A549 (cell line): Measurements from ENCODE around the gene FRRS1L. TPM values are rescaled to one million over a fixed set of nuclear protein-coding genes. Genes with fewer than 3 reads are reported as not detected.

Experiments used
- ATAC-seq, 2 experiments: fragments of 200-7000 bp in 1 of 2; fragments of >200 bp in 1 of 2; cut with Nextera tagmentation in 1 of 2; cut with Tn5 transposase in 1 of 2; 3 replicates each; pipeline versions ENCODE4 v1.8.0 to v1.9.1; 2018 to 2020; ENCODE audit warnings: mild to moderate bottlenecking in 1 of 2, moderate library complexity in 1 of 2
- CTCF ChIA-PET: fragments of 300-600 bp; sonication (Branson Sonifier 250); formaldehyde crosslinking; extraction: SDS; loops from one replicate; lab custom pipeline; 2021; ENCODE audit warnings: antibody characterized with exemption, inconsistent platforms; lab: Yijun Ruan, JAX
- POLR2A ChIA-PET: fragments of 350-600 bp; formaldehyde crosslinking; extraction: SDS; loops from one replicate; lab custom pipeline; 2021; ENCODE audit warnings: antibody characterized with exemption, inconsistent platforms; lab: Yijun Ruan, JAX
- DNase-seq, 2 experiments: peaks; one replicate each; pipeline versions ENCODE4 v3.0.0 to v3.0.0-alpha.2; 2011 to 2016; ENCODE audit warnings: low read depth in 1 of 2, low spot score in 1 of 2
- FAIRE-seq: peaks from 2 replicates; lab custom pipeline; 2011; peaks lifted over from hg19 to GRCh38; lab: Jason Lieb, UNC
- H3K27ac ChIP-seq, 2 experiments: fragments of >200 bp; sonication (Bioruptor Twin); formaldehyde crosslinking; 3 replicates each; pipeline ENCODE4 v1.5.1; 2016 to 2017
- H3K4me1 ChIP-seq: fragments of >200 bp; sonication (Bioruptor Twin); formaldehyde crosslinking; 3 replicates; pipeline ENCODE4 v1.6.1; 2016
- H3K4me2 ChIP-seq: fragments of >200 bp; sonication (Bioruptor Twin); formaldehyde crosslinking; 3 replicates; pipeline ENCODE4 v1.6.1; 2016
- H3K4me3 ChIP-seq: fragments of >200 bp; sonication (Bioruptor Twin); formaldehyde crosslinking; 3 replicates; pipeline ENCODE4 v1.5.1; 2016
- H3K9me3 ChIP-seq: fragments of >200 bp; sonication (Bioruptor Twin); formaldehyde crosslinking; 3 replicates; pipeline ENCODE4 v1.6.1; 2016
- BCL3 ChIP-seq: fragments of >200 bp; sonication (Bioruptor Twin); formaldehyde crosslinking; IDR thresholded peaks from 3 replicates; pipeline ENCODE4 v1.6.1; 2016
- CHD2 ChIP-seq: fragments of 150-350 bp; IDR thresholded peaks from 2 replicates; pipeline ENCODE4 v1.6.1; 2014; ENCODE audit warnings: low read length; ENCODE audit not compliant: partially characterized antibody
- CHD4 ChIP-seq: fragments of 200-600 bp; sonication (generic); IDR thresholded peaks from 2 replicates; pipeline ENCODE4 v1.6.1; 2016; ENCODE audit warnings: antibody characterized with exemption, mild to moderate bottlenecking, borderline replicate concordance
- E2F6 ChIP-seq: IDR thresholded peaks from 2 replicates; pipeline ENCODE4 v1.6.1; 2012; ENCODE audit warnings: low read depth, borderline replicate concordance
- EHF ChIP-seq: fragments of 250-450 bp; sonication (Bioruptor Pico); IDR thresholded peaks from 2 replicates; pipeline ENCODE4 v1.5.0; 2020; ENCODE audit warnings: mild to moderate bottlenecking
- EHMT2 ChIP-seq: fragments of 200-600 bp; sonication (generic); IDR thresholded peaks from 2 replicates; pipeline ENCODE4 v1.6.1; 2016; ENCODE audit warnings: antibody characterized with exemption, low read depth, mild to moderate bottlenecking, moderate library complexity
- ELK1 ChIP-seq: fragments of 150-350 bp; IDR thresholded peaks from 2 replicates; pipeline ENCODE4 v1.6.1; 2014; ENCODE audit warnings: low read depth, mild to moderate bottlenecking, low read length
- ESRRA ChIP-seq: fragments of 150-350 bp; IDR thresholded peaks from 2 replicates; pipeline ENCODE4 v1.6.1; 2014; ENCODE audit warnings: mild to moderate bottlenecking, low read length, borderline replicate concordance
- FOSB ChIP-seq: fragments of 250-450 bp; sonication (Bioruptor Pico); IDR thresholded peaks from 2 replicates; pipeline ENCODE4 v1.5.0; 2020; ENCODE audit warnings: mild to moderate bottlenecking, moderate library complexity
- FOXS1 ChIP-seq: fragments of 250-450 bp; sonication (Bioruptor Pico); IDR thresholded peaks from 2 replicates; pipeline ENCODE4 v1.5.0; 2020; ENCODE audit warnings: mild to moderate bottlenecking, moderate library complexity
- GATA3 ChIP-seq: IDR thresholded peaks from 2 replicates; pipeline ENCODE4 v1.6.1; 2012; ENCODE audit warnings: borderline replicate concordance
- HEYL ChIP-seq: fragments of 250-450 bp; sonication (Bioruptor Pico); IDR thresholded peaks from 2 replicates; pipeline ENCODE4 v1.8.0; 2021; ENCODE audit warnings: mild to moderate bottlenecking, moderate library complexity
- HMGXB4 ChIP-seq: fragments of 250-450 bp; sonication (Bioruptor Pico); IDR thresholded peaks from 2 replicates; pipeline ENCODE4 v1.5.0; 2021; ENCODE audit warnings: mild to moderate bottlenecking, moderate library complexity, borderline replicate concordance
- HOXA7 ChIP-seq: fragments of 250-450 bp; sonication (Bioruptor Pico); IDR thresholded peaks from 2 replicates; pipeline ENCODE4 v1.5.0; 2020; ENCODE audit warnings: mild to moderate bottlenecking, moderate library complexity
- HOXB13 ChIP-seq: fragments of 250-450 bp; sonication (Bioruptor Pico); IDR thresholded peaks from 2 replicates; pipeline ENCODE4 v1.5.0; 2020; ENCODE audit warnings: low read depth, mild to moderate bottlenecking, moderate library complexity
- HOXB5 ChIP-seq: fragments of 250-450 bp; sonication (Bioruptor Pico); IDR thresholded peaks from 2 replicates; pipeline ENCODE4 v1.5.0; 2020; ENCODE audit warnings: mild to moderate bottlenecking, moderate library complexity
- JUNB ChIP-seq: fragments of >200 bp; sonication (Bioruptor Twin); formaldehyde crosslinking; IDR thresholded peaks from 2 replicates; pipeline ENCODE4 v1.6.1; 2016
- KDM1A ChIP-seq: fragments of 200-600 bp; sonication (generic); IDR thresholded peaks from 2 replicates; pipeline ENCODE4 v1.6.1; 2016; ENCODE audit warnings: low read depth, mild to moderate bottlenecking
- KDM5A ChIP-seq: fragments of 200-600 bp; sonication (generic); IDR thresholded peaks from 2 replicates; pipeline ENCODE4 v1.6.1; 2016; ENCODE audit warnings: antibody characterized with exemption, mild to moderate bottlenecking
- MAFK ChIP-seq: fragments of 450-650 bp; IDR thresholded peaks from 2 replicates; pipeline ENCODE4 v1.6.1; 2014; ENCODE audit not compliant: partially characterized antibody
- NFE2L2 ChIP-seq: fragments of 150-350 bp; conservative IDR thresholded peaks from 2 replicates; pipeline ENCODE4 v1.6.1; 2014; ENCODE audit warnings: low read length
- NPAS2 ChIP-seq: fragments of 250-450 bp; sonication (Bioruptor Pico); IDR thresholded peaks from 2 replicates; pipeline ENCODE4 v1.8.0; 2022; ENCODE audit warnings: mild to moderate bottlenecking, moderate library complexity, borderline replicate concordance
- PHF8 ChIP-seq: fragments of 200-600 bp; sonication (generic); IDR thresholded peaks from 2 replicates; pipeline ENCODE4 v1.6.1; 2016; ENCODE audit warnings: low read depth, mild to moderate bottlenecking, antibody characterized with exemption, moderate library complexity, borderline replicate concordance
- POLR2A ChIP-seq: IDR thresholded peaks from 2 replicates; pipeline ENCODE4 v1.6.1; 2012; ENCODE audit warnings: mild to moderate bottlenecking, low read length
- RARB ChIP-seq: fragments of 250-450 bp; sonication (Bioruptor Pico); IDR thresholded peaks from 2 replicates; pipeline ENCODE4 v1.8.0; 2021; ENCODE audit warnings: mild to moderate bottlenecking, moderate library complexity
- RFX5 ChIP-seq: fragments of 450-650 bp; IDR thresholded peaks from 2 replicates; pipeline ENCODE4 v1.7.1; 2014; ENCODE audit warnings: antibody characterized with exemption, mild to moderate bottlenecking, moderate library complexity
- SREBF2 ChIP-seq: fragments of 450-650 bp; IDR thresholded peaks from 2 replicates; pipeline ENCODE4 v1.6.1; 2014; ENCODE audit warnings: mild to moderate bottlenecking, moderate library complexity
- TP53 ChIP-seq: fragments of 250-450 bp; sonication (Bioruptor Pico); IDR thresholded peaks from 2 replicates; pipeline ENCODE4 v1.5.0; 2021; ENCODE audit warnings: mild to moderate bottlenecking, moderate library complexity
- ZFP36 ChIP-seq: fragments of 450-650 bp; IDR thresholded peaks from 2 replicates; pipeline ENCODE4 v1.6.1; 2014; ENCODE audit warnings: borderline replicate concordance; ENCODE audit not compliant: partially characterized antibody
- WGBS: methylation state at CpG from one replicate; pipeline ENCODE4 v1.1.6; 2017; ENCODE audit errors: missing lambda C conversion rate; 5-methylcytosine and 5-hydroxymethylcytosine counted together
- polyA plus RNA-seq, 4 experiments: library from polyadenylated mRNA; depleted of rRNA in 3 of 4; stranded (reverse); fragments of >200 nt; fragmentation: RNase III in 1 of 4; extraction: RNeasy Plus Mini Kit Qiagen cat#74134 plus additional on column Dnase treatment in 1 of 4; gene quantifications; 2 replicates in 3 of 4; 3 replicates in 1 of 4; pipeline ENCODE4 v1.2.3, GENCODE V29; 2011 to 2017

FRRS1L gene
- polyA plus RNA-seq, 2 of the 4 experiments (the other 2 are of a cell fraction), result 0.54 to 1.5 TPM

- H3K9me3 ChIP-seq, result 0 out of 3 replicates have a peak, but pooled peaks cover 3% of the 10 kb centered on the region
- no peak overlapping the region for H3K4me2 ChIP-seq
- H3K27ac ChIP-seq, result no peak overlapping the region
- no peak for FAIRE-seq
- no peak for DNase-seq
- TF ChIP-seq NFE2L2, result no peak
- TF ChIP-seq KDM5A, result no peak
- TF ChIP-seq CHD4, result no peak
- TF ChIP-seq HOXA7 (CRISPR knock-in tag), result no peak
- TF ChIP-seq GATA3, result no peak
- TF ChIP-seq E2F6, result no peak
- TF ChIP-seq JUNB, result no peak
- TF ChIP-seq ZFP36, result no peak
- TF ChIP-seq BCL3, result no peak
- TF ChIP-seq HOXB13, result no peak
- no peak for TF ChIP-seq POLR2A
- no peak for TF ChIP-seq PHF8
- TF ChIP-seq, all 56 proteins: peak for 0
- Histone ChIP-seq H3K4me1 (no peaks in the 10 kb centered on the region), H3K4me3 (no peak overlapping the region)
- no peak for ATAC-seq
- ChIA-PET POLR2A (no interaction called here), CTCF (interaction anchor here (0.9 kb wide), 1 partner anchor 39 kb away, joined by 3 read pairs; the partner anchor contains the start of gene TMEM245)
These were observed 8.4 kb downstream of the FRRS1L start for GRCh38 chr9:109158651-109159050.

GRCh38 chr9:109156708-109157107 is 10.3 kb downstream of the FRRS1L start:
- FAIRE-seq (no peak), ATAC-seq (no peak), DNase-seq (no peak)
- CTCF ChIA-PET, result interaction anchor here (0.5 to 1.3 kb wide), 2 partner anchors 26 to 31 kb away, joined by 3 to 4 read pairs; no protein-coding TSS in a partner anchor
- no peak for TF ChIP-seq KDM1A
- no peak for TF ChIP-seq RFX5
- TF ChIP-seq EHMT2, result no peak
- TF ChIP-seq FOSB (CRISPR knock-in tag), result no peak
- TF ChIP-seq PHF8, result no peak
- TF ChIP-seq ESRRA, result no peak
- Histone ChIP-seq H3K9me3 (peaks cover 12% of the 10 kb centered on the region; the same call in 2 of the 3 replicates), H3K4me1 (no peaks in the 10 kb centered on the region), H3K4me2 (no peak overlapping the region), H3K27ac (no peak overlapping the region), H3K4me3 (no peak overlapping the region)
- 53% methylated on average over 8 of the region's 8 CpGs for WGBS
- POLR2A ChIA-PET, result no interaction called here

GRCh38 chr9:109150925-109151545 is 16.0 kb downstream of the FRRS1L start:
- WGBS, result 79% methylated on average over 3 of the region's 3 CpGs
- DNase-seq (no peak), FAIRE-seq (no peak), ATAC-seq (no peak)
- Histone ChIP-seq H3K9me3 (peaks cover 12% of the 10 kb centered on the region; the same call in 2 of the 3 replicates), H3K4me1 (no peaks in the 10 kb centered on the region), H3K4me3 (no peak overlapping the region), H3K4me2 (no peak overlapping the region), H3K27ac (no peak overlapping the region)
- CTCF ChIA-PET, result no interaction called here
- TF ChIP-seq TP53 (CRISPR knock-in tag) (no peak), SREBF2 (no peak), MAFK (no peak), ELK1 (no peak), JUNB (no peak), RARB (no peak), CHD2 (no peak), EHF (CRISPR knock-in tag) (no peak), HEYL (no peak), HOXB5 (CRISPR knock-in tag) (no peak), FOXS1 (CRISPR knock-in tag) (no peak), KDM5A (no peak), GATA3 (no peak), HMGXB4 (no peak), NPAS2 (CRISPR knock-in tag) (no peak)
- POLR2A ChIA-PET, result no interaction called here
